Measurements from ENCODE around the gene ZNF304.

- no peak for TF ChIP-seq CTCF (conservative IDR thresholded peaks at IDR 0.05; ENCODE audit: low read depth, low read length)
- TF ChIP-seq EZH2phosphoT487 (IDR thresholded peaks at IDR 0.05; ENCODE audit: borderline replicate concordance, low read length), result no peak
- no peak for TF ChIP-seq EZH2 (IDR thresholded peaks at IDR 0.05; ENCODE audit: low read length, unreplicated experiment)
Observed at GRCh38 chr19:57355916-57356315, 4.8 kb downstream of the ZNF304 start.

Measured in PC-3 (cell line).